Trophoblast cell (in vitro differentiated cells and primary cell): ENCODE results near the gene TMC8.

Experiments used
- DNase-seq, 2 donors: peaks; one replicate each; pipeline ENCODE4 v3.0.0-alpha.2; 2016
- H2AFZ ChIP-seq: 2 replicates; pipeline ENCODE4 v1.6.1; 2013; ENCODE audit warnings: low read length, moderate library complexity, mild to moderate bottlenecking; ENCODE audit not compliant: insufficient read depth, poor library complexity
- H2AK5ac ChIP-seq: 2 replicates; pipeline ENCODE4 v1.6.1; 2013; ENCODE audit warnings: mild to moderate bottlenecking, low read length
- H2BK120ac ChIP-seq: 2 replicates; pipeline ENCODE4 v1.6.1; 2013; ENCODE audit warnings: low read length, mild to moderate bottlenecking, moderate library complexity; ENCODE audit not compliant: insufficient read depth, poor library complexity
- H2BK12ac ChIP-seq: 2 replicates; pipeline ENCODE4 v1.6.1; 2013; ENCODE audit warnings: mild to moderate bottlenecking, low read length, moderate library complexity
- H2BK5ac ChIP-seq: 2 replicates; pipeline ENCODE4 v1.6.1; 2013; ENCODE audit warnings: low read length, low read depth, moderate library complexity, mild to moderate bottlenecking; ENCODE audit not compliant: poor library complexity
- H3K14ac ChIP-seq: 2 replicates; pipeline ENCODE4 v1.6.1; 2013; ENCODE audit warnings: mild to moderate bottlenecking, low read length
- H3K18ac ChIP-seq: 2 replicates; pipeline ENCODE4 v1.6.1; 2013; ENCODE audit warnings: mild to moderate bottlenecking, low read length
- H3K23ac ChIP-seq: 2 replicates; pipeline ENCODE4 v1.6.1; 2013; ENCODE audit warnings: low read length
- H3K27ac ChIP-seq: 2 replicates; pipeline ENCODE4 v1.5.1; 2013; ENCODE audit warnings: low read depth, mild to moderate bottlenecking, inconsistent platforms, low read length, moderate library complexity
- H3K27me3 ChIP-seq: 2 replicates; pipeline ENCODE4 v1.6.1; 2013; ENCODE audit warnings: inconsistent platforms, mild to moderate bottlenecking, low read length, moderate library complexity; ENCODE audit not compliant: insufficient read depth
- H3K36me3 ChIP-seq, 2 experiments: 1 replicate in 1 of 2; 2 replicates in 1 of 2; pipeline ENCODE4 v1.6.1; 2013; ENCODE audit warnings: low read length in 2 of 2, mild to moderate bottlenecking in 2 of 2, moderate library complexity in 1 of 2; ENCODE audit not compliant: insufficient read depth in 2 of 2, control insufficient read depth in 1 of 2
- H3K4ac ChIP-seq: 2 replicates; pipeline ENCODE4 v1.6.1; 2013; ENCODE audit warnings: low read depth, mild to moderate bottlenecking, low read length, moderate library complexity
- H3K4me1 ChIP-seq, 2 experiments: 1 replicate in 1 of 2; 2 replicates in 1 of 2; pipeline ENCODE4 v1.6.1; 2013; ENCODE audit warnings: low read length in 2 of 2, mild to moderate bottlenecking in 2 of 2, moderate library complexity in 1 of 2; ENCODE audit not compliant: insufficient read depth in 2 of 2, control insufficient read depth in 1 of 2
- H3K4me2 ChIP-seq: 2 replicates; pipeline ENCODE4 v1.6.1; 2013; ENCODE audit warnings: inconsistent platforms, mild to moderate bottlenecking, low read length, moderate library complexity
- H3K4me3 ChIP-seq: 2 replicates; pipeline ENCODE4 v1.5.1; 2013; ENCODE audit warnings: mild to moderate bottlenecking, low read depth, low read length, inconsistent platforms
- H3K79me1 ChIP-seq: one replicate; pipeline ENCODE4 v1.6.1; 2013; ENCODE audit warnings: low read length
- H3K79me2 ChIP-seq: 2 replicates; pipeline ENCODE4 v1.6.1; 2013; ENCODE audit warnings: low read length, mild to moderate bottlenecking; ENCODE audit not compliant: control insufficient read depth, insufficient read depth, poor library complexity
- H3K9ac ChIP-seq: 2 replicates; pipeline ENCODE4 v1.6.1; 2013; ENCODE audit warnings: mild to moderate bottlenecking, low read length
- H3K9me3 ChIP-seq: 2 replicates; pipeline ENCODE4 v1.6.1; 2013; ENCODE audit warnings: low read depth, mild to moderate bottlenecking, control low read depth, inconsistent platforms, low read length; ENCODE audit not compliant: insufficient read depth
- H4K12ac ChIP-seq: 2 replicates; pipeline ENCODE4 v1.6.1; 2013; ENCODE audit warnings: low read depth, mild to moderate bottlenecking, low read length, moderate library complexity
- H4K8ac ChIP-seq: 2 replicates; pipeline ENCODE4 v1.6.1; 2013; ENCODE audit warnings: low read depth, mild to moderate bottlenecking, low read length, moderate library complexity
- H4K91ac ChIP-seq: one replicate; pipeline ENCODE4 v1.6.1; 2013; ENCODE audit warnings: low read depth, mild to moderate bottlenecking, low read length, moderate library complexity
- WGBS: extraction: QIAGEN DNeasy Blood & Tissue Kit; methylation state at CpG from one replicate; pipeline ENCODE4 v1.1.7; 2013; ENCODE audit warnings: missing lambda C conversion rate; ENCODE audit not compliant: insufficient read length, insufficient coverage; ENCODE audit errors: extremely low coverage; 5-methylcytosine and 5-hydroxymethylcytosine counted together

TMC8 gene

GRCh38 chr17:78125976-78126894 is 4.3 kb upstream of the TMC8 start:
- Histone ChIP-seq H4K12ac (no peak overlapping the region), H2AFZ (no peak overlapping the region), H3K79me1 (peaks cover 14% of the 10 kb centered on the region), H2BK12ac (no peak overlapping the region), H3K4me2 (no peak overlapping the region), H3K36me3 (peaks cover 51 to 53% of the 10 kb centered on the region in 2 experiments), H3K23ac (no peak overlapping the region), H3K79me2 (peaks cover 10% of the 10 kb centered on the region), H4K8ac (no peak overlapping the region), H3K18ac (peak overlapping the region; percentile 48), H2BK120ac (no peak overlapping the region), H3K27me3 (no peaks in the 10 kb centered on the region), H3K27ac (no peak overlapping the region), H4K91ac (no peak overlapping the region), H3K14ac (no peak overlapping the region), H2AK5ac (no peak overlapping the region), H3K9ac (no peak overlapping the region), H3K4me1 (peaks cover 6 to 14% of the 10 kb centered on the region in 2 experiments), H3K4ac (no peak overlapping the region), H3K4me3 (no peak overlapping the region), H2BK5ac (no peak overlapping the region), H3K9me3 (peaks cover 2% of the 10 kb centered on the region)
- no CpG with 5 or more reads among the region's 25 CpGs for WGBS
- DNase-seq, result no peak

GRCh38 chr17:78126895-78127238 is 3.7 kb upstream of the TMC8 start:
- H4K91ac ChIP-seq, result no peak overlapping the region
- H3K14ac ChIP-seq, result no peak overlapping the region
- H3K4me2 ChIP-seq, result peak overlapping the region; percentile 68
- H3K9ac ChIP-seq, result no peak overlapping the region
- DNase-seq, result no peak
- no peak overlapping the region for H3K23ac ChIP-seq
- no CpG with 5 or more reads among the region's 6 CpGs for WGBS
- H3K4ac ChIP-seq, result peak overlapping the region; percentile 4
- H3K9me3 ChIP-seq, result peaks cover 2% of the 10 kb centered on the region
- H2BK12ac ChIP-seq, result no peak overlapping the region
- no peak overlapping the region for H2AK5ac ChIP-seq
- no peaks in the 10 kb centered on the region for H3K27me3 ChIP-seq
- peaks cover 6 to 16% of the 10 kb centered on the region in 2 experiments for H3K4me1 ChIP-seq
- H2AFZ ChIP-seq, result no peak overlapping the region
- H3K27ac ChIP-seq, result no peak overlapping the region
- H4K12ac ChIP-seq, result no peak overlapping the region
- peak overlapping the region; percentile 24 for H4K8ac ChIP-seq
- no peak overlapping the region for H2BK120ac ChIP-seq
- peaks cover 14% of the 10 kb centered on the region for H3K79me1 ChIP-seq
- H3K36me3 ChIP-seq, result peaks cover 45 to 47% of the 10 kb centered on the region in 2 experiments
- H3K4me3 ChIP-seq, result no peak overlapping the region
- peaks cover 10% of the 10 kb centered on the region for H3K79me2 ChIP-seq
- no peak overlapping the region for H2BK5ac ChIP-seq
- peak overlapping the region; percentile 48 for H3K18ac ChIP-seq

- H2BK120ac ChIP-seq, result peak overlapping the region; percentile 89
- H3K18ac ChIP-seq, result peak overlapping the region; percentile 87
- H3K4ac ChIP-seq, result peak overlapping the region; percentile 23
- H4K91ac ChIP-seq, result peak overlapping the region; percentile 91
- no peak for DNase-seq
- peak overlapping the region; percentile 79 for H3K4me3 ChIP-seq
- no peaks in the 10 kb centered on the region for H3K27me3 ChIP-seq
- peak overlapping the region; percentile 76 for H4K12ac ChIP-seq
- H3K9me3 ChIP-seq, result peaks cover 2% of the 10 kb centered on the region
- peaks cover 10% of the 10 kb centered on the region for H3K79me2 ChIP-seq
- peak overlapping the region; percentile 84 for H3K14ac ChIP-seq
- H3K4me2 ChIP-seq, result peak overlapping the region; percentile 68
- H3K9ac ChIP-seq, result peak overlapping the region; percentile 14
- peak overlapping the region; percentile 69 for H3K27ac ChIP-seq
- peak overlapping the region; percentile 30 for H2BK12ac ChIP-seq
- H2AK5ac ChIP-seq, result peak overlapping the region; percentile 55
- H3K23ac ChIP-seq, result no peak overlapping the region
- H3K36me3 ChIP-seq, result peaks cover 40 to 42% of the 10 kb centered on the region in 2 experiments
- H3K4me1 ChIP-seq, result peaks cover 6 to 18% of the 10 kb centered on the region in 2 experiments
- peak overlapping the region; percentile 92 for H2BK5ac ChIP-seq
- H4K8ac ChIP-seq, result peak overlapping the region; percentile 90
- H2AFZ ChIP-seq, result peak overlapping the region; percentile 32
- H3K79me1 ChIP-seq, result peaks cover 14% of the 10 kb centered on the region
- no CpG with 5 or more reads among the region's 25 CpGs for WGBS
These were observed 3.2 kb upstream of the TMC8 start for GRCh38 chr17:78127239-78127887.

- H3K4ac ChIP-seq, result peak overlapping the region; percentile 37
- WGBS, result no CpG with 5 or more reads among the region's 39 CpGs
- peak overlapping the region; percentile 89 for H2BK120ac ChIP-seq
These were observed 2.6 kb upstream of the TMC8 start for GRCh38 chr17:78127888-78128550.

More at GRCh38 chr17:78127888-78128550, 2.6 kb upstream of the TMC8 start:
- Histone ChIP-seq H3K4me1 (peaks cover 6 to 20% of the 10 kb centered on the region in 2 experiments), H3K14ac (peak overlapping the region; percentile 84), H3K4me3 (peak overlapping the region; percentile 79), H3K79me2 (peaks cover 10% of the 10 kb centered on the region), H3K36me3 (peaks cover 33 to 35% of the 10 kb centered on the region in 2 experiments), H3K27me3 (no peaks in the 10 kb centered on the region), H3K9ac (peak overlapping the region; percentile 85), H4K12ac (peak overlapping the region; percentile 76), H3K18ac (peak overlapping the region; percentile 87), H3K27ac (peak overlapping the region; percentile 83), H3K9me3 (peaks cover 2% of the 10 kb centered on the region), H4K91ac (peak overlapping the region; percentile 91), H2BK12ac (peak overlapping the region; percentile 32), H3K4me2 (peak overlapping the region; percentile 88), H2BK5ac (peak overlapping the region; percentile 92), H2AFZ (peak overlapping the region; percentile 74), H3K23ac (no peak overlapping the region), H3K79me1 (peaks cover 14% of the 10 kb centered on the region), H2AK5ac (peak overlapping the region; percentile 55), H4K8ac (peak overlapping the region; percentile 90)
- DNase-seq, result no peak
